GM18909 (cell line): ENCODE measurements around the gene PPP1R15B.
A peak's percentile ranks its signal among the peaks of the same experiment; 100 is the strongest.

ENCODE experiments used
- ATAC-seq: cut with Tn5 transposase; IDR thresholded peaks from one replicate; pipeline ENCODE4 v1.9.1; 2021; ENCODE audit warnings: mild to moderate bottlenecking; ENCODE audit not compliant: unreplicated experiment, poor library complexity

PPP1R15B gene

DNA sequence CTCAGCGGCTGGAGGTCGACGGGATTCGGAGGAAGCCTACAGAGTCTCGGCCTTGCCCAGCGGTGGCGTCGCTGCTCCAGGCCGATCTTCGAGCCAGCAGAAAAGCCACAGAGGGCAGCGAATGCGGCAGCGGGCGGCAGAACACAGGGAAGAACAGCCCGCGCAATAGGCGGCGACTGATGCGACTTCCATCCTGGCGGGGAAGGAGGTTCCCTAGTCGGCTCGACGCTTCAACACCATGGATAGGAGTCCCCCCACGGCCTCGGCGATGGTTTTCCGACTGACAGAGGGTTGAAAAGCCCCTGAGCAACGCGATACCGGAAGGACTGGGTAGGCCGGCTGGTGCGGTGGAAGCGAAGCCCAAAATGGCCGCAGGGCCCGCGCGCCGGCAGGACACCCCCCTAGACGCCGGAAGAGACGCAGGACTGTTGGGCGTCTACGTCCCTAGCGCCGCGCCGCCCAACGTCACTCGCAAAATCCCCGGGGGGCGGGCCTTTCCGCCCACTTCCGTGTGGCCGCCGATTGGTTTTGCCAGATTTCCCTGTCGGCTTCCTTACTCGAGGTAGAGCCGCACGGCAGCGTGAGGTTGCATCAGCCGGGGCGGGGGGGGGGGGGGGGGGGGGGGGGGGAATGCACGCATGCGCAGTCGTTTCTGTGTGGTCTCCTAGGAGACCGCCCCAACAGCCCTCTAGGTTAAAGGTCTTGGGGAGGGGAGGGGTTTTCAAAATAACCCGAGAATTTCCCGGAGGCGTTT, at the start of gene PPP1R15B:
Gene PPP1R15B, minus strand, starts transcription at position 367 of the 754 bp plus-strand sequence. CDS start 406 bp downstream, outside the sequence.
- ATAC-seq: peak; percentile 93

GRCh38 chr1:204460346-204460745, 48.7 kb upstream of the PPP1R15B start:
- no peak for ATAC-seq

DNA sequence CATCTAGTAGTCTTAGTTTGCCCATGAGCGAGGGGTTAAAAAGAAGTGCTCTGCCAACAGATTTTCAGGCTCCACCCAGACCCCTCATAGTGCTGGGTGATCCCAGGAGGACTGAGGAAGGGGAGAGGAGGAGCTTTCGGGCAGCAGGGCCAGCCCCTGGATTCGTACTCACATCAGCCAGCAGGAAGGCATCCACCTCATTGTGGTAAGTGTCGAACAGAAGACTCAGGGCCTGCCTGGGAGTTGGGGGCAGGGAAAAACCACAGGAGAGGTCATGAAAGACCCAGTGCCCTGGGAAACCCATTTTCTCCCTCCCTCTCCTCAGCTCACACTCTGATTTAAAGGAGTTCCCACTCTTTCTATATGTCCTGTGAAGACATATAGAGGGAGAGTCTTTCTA, 48.1 kb upstream of the PPP1R15B start:
- ATAC-seq: no peak

GRCh38 chr1:204457666-204458065, 46.0 kb upstream of the PPP1R15B start:
- ATAC-seq: no peak

DNA sequence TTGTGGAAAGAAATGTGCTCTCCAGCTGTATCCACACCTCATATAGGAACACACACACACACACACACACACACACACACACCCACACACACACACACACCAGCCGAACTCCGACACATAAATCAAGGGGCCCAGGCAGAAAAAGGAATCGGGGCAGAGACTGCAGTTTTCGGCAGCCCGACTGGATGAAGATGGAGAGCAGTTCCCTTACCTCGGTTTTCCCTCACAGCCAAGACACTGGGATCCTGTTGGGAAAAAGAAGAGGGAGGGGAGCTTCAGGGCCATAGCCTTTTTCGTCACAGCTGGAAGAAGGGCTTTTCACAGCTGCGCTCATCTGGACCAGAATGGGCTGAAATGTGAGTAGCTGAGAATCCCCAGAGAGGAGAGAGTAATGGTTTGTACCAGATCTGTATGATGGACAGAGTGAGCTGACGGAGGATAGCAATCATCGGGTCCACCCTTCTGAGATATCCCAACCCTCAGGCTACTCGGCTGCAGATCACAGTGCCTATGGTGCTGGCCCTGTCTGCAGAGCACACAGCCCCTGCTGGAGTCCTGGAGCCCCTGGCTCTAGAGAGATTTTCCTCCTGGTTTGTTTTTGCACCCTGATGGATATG, 45.3 kb upstream of the PPP1R15B start:
- no peak for ATAC-seq

DNA sequence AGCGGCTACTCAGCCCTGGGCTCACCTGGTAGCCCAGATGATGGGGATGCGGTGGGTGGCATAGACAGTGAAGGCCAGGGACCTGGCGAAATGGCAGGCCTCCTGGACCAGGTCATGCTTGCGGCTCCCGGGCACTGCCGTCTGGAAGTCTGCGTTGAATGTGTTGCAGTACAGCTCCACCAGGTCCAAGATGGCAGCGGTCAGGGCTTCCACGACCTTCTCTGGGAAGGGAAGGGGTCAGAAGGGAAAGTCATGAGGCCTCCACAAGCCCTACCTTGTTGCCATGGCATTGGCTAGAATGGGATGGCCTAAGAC, 44.2 kb upstream of the PPP1R15B start:
- no peak for ATAC-seq

- no peak for ATAC-seq
Measured at GRCh38 chr1:204455063-204455830, 43.6 kb upstream of the PPP1R15B start.

DNA sequence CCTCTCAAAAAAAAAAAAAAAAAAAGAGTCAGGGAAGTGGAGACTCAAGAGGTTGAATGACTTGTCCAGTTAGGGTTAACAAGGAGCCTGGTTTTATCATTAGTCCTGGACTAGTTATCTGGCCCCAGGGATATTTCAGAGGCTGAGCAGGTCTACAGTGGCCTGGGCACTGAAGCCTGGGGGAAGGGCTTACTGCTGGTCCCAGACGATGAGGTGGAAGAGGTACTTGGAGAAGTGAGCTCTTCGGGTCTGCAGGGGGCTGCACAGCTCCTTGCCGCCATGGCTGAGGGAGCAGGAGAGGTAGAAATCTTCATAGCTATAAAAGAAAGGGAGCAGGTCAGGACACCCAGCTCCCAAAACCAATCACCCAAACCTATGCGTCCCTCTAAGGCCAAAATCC, 42.9 kb upstream of the PPP1R15B start:
- no peak for ATAC-seq

- ATAC-seq: peak; percentile 71
Measured at GRCh38 chr1:204453141-204453772, 41.6 kb upstream of the PPP1R15B start.

- ATAC-seq: no peak
Measured at GRCh38 chr1:204451352-204452124, 39.9 kb upstream of the PPP1R15B start.

GRCh38 chr1:204450461-204451257, 39.0 kb upstream of the PPP1R15B start:
- no peak for ATAC-seq

DNA sequence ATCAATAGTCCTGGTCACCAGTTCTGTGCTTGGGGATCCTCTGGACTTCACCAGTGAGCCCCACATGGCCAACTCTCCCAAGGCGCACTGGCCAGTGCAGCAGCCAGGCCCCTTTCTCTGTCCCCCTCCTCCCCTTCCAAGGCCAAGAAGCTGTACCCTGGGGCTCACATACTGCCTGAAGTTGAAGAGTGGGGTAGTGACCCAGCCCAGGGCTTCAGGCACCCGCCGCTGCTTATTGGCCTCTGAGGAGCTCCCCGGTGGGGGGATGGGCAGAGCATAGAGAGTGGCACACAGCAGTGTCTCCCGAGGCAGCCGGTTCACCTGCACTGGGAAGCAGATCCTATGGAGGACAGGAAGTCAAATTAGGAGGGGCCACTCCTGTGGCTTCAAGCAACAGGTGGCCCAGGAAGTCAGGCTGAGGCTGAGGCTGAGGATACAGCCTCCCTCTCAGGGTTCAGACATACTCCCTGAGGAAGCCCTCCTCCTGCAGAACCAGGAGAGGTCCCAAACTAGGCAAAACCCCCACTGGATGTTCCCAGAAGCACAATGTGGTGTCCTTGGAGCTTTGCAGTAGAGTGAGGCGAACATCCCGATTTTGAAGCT, 38.2 kb upstream of the PPP1R15B start:
- no peak for ATAC-seq

DNA sequence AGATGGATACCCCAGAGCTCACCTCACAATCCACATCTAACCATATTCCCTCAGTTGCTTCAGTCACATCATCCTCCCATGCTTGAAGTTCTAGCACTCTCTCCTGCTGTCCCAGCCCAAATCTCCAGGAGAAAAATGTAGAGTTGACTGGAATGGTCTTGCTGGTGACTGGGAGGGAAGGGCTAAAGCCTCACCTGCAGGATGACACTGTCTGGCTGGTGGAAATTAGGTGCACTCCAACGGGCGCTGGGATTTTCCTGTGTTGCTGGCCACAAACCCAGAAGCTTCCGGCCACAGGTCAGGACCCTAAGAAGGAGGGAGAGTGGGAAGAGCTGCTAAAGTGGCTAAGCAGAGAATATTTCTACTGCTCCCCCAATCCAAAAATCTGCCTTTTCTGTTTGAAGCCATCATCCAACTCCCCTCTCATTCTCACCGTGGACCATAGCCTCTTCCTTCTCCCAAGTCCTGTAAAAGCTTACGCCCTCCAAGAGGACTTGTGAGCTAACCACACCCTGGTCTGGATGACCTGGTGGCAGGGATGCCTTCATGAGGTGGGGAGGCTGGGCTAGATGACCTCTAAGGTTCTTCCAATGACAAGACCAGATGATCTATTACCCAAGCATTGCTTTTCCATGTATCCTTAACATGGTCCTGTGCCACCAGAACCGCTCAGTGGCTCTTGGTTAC, 37.5 kb upstream of the PPP1R15B start:
- ATAC-seq: no peak

DNA sequence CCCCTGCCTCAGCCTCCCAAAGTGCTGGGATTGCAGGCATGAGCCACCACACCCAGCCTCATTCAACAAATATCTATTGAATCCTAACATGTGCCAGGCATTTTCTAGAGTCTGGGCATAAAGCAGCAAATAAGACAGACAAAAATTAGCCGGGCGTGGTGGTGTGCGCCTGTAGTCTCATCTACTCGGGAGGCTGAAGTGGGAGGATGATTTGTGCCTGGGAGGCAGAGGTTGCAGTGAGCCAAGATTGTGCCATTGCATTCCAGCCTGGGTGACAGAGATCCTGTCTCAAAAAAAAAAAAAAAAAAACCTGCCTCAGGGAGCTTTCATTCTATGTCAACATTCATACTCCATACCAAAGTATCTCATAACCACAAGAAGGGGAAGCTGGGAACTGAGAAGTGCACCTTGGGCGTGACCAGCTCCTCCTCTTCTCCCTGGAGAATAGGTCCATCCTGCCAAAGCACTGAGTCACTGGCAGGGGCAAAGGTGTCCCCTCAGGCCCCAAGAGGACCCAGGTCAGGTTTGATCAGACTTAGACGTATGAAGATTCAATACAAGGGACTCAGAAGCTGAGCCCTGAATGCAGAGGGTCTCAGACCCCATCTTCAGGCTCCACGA, 36.8 kb upstream of the PPP1R15B start:
- ATAC-seq: no peak

GRCh38 chr1:204447736-204448135, 36.1 kb upstream of the PPP1R15B start:
- no peak for ATAC-seq

DNA sequence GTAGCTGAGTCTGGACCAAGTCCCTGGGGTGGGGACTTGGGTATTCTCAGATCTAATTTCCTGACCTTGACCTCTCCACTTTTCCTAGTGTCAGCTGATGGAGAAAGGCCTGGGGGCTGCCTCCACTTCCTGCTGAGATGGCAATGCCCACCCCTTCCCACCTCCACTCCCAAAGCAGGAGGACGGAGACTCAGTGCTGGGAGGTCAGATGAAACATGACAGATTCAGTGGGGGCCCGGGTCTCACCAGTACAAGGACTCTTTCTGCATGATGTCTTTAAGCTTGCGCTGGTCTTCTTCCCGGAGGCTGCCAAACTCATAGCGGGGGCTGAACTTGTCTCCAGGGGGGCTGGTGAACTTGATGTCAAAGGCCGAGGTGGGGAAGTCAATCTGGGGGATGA, 35.6 kb upstream of the PPP1R15B start:
- no peak for ATAC-seq

GRCh38 chr1:204446413-204447111, 34.9 kb upstream of the PPP1R15B start:
- ATAC-seq: peak; percentile 70
